Natural killer cell (primary cell): ENCODE measurements around the gene TM4SF1. TPM values are rescaled to one million over a fixed set of nuclear protein-coding genes. Genes with fewer than 3 reads are reported as not detected.

Experiments
- ATAC-seq, 3 donors: fragments of 150-1000 bp in 2 of 3; fragments of 200-7000 bp in 1 of 3; cut with Tn5 transposase; 1 replicate in 1 of 3; 2 replicates in 2 of 3; pipeline ENCODE4 v1.10.0; 2021; ENCODE audit warnings: mild to moderate bottlenecking in 2 of 3, moderate library complexity in 2 of 3
- DNase-seq, 2 donors: peaks; one replicate each; pipeline versions ENCODE4 v3.0.0 to v3.0.0-alpha.2; 2013 to 2021; ENCODE audit warnings: mixed read lengths in 1 of 2
- H3K27ac ChIP-seq: one replicate; pipeline ENCODE4 v1.5.1; 2013; ENCODE audit warnings: mild to moderate bottlenecking, low read length
- H3K27me3 ChIP-seq: one replicate; pipeline ENCODE4 v1.6.1; 2013; ENCODE audit warnings: low read length; ENCODE audit not compliant: control insufficient read depth, insufficient read depth
- H3K36me3 ChIP-seq: one replicate; pipeline ENCODE4 v1.6.1; 2013; ENCODE audit warnings: low read length; ENCODE audit not compliant: control insufficient read depth, insufficient read depth
- H3K4me1 ChIP-seq: one replicate; pipeline ENCODE4 v1.6.1; 2013; ENCODE audit warnings: low read length; ENCODE audit not compliant: control insufficient read depth, insufficient read depth
- H3K4me3 ChIP-seq: one replicate; pipeline ENCODE4 v1.5.1; 2013; ENCODE audit warnings: low read length
- H3K9me3 ChIP-seq: one replicate; pipeline ENCODE4 v1.6.1; 2013; ENCODE audit warnings: low read length; ENCODE audit not compliant: control insufficient read depth, insufficient read depth
- H3K27ac Mint-ChIP-seq, 2 donors: one replicate each; pipeline ENCODE4 v1.8.0; 2022; ENCODE audit warnings: mild to moderate bottlenecking in 2 of 2, mixed read lengths in 2 of 2, moderate library complexity in 1 of 2
- H3K27me3 Mint-ChIP-seq, 2 donors: one replicate each; pipeline ENCODE4 v1.8.0; 2022; ENCODE audit warnings: low read depth in 2 of 2, mixed read lengths in 2 of 2
- H3K36me3 Mint-ChIP-seq: one replicate; pipeline ENCODE4 v1.8.0; 2022; ENCODE audit warnings: mixed read lengths
- H3K4me1 Mint-ChIP-seq, 2 donors: one replicate each; pipeline ENCODE4 v1.8.0; 2022; ENCODE audit warnings: mixed read lengths in 2 of 2
- H3K4me3 Mint-ChIP-seq: one replicate; pipeline ENCODE4 v1.8.0; 2022; ENCODE audit warnings: mild to moderate bottlenecking, moderate library complexity, mixed read lengths
- H3K9me3 Mint-ChIP-seq, 2 donors: one replicate each; pipeline ENCODE4 v1.8.0; 2022; ENCODE audit warnings: mixed read lengths in 2 of 2
- CTCF ChIP-seq: fragments of 200-600 bp; IDR thresholded peaks from one replicate; pipeline ENCODE4 v1.8.0; 2022; ENCODE audit warnings: antibody characterized with exemption
- WGBS: methylation state at CpG from one replicate; pipeline ENCODE4 v1.1.7; 2013; ENCODE audit warnings: missing lambda C conversion rate; ENCODE audit not compliant: insufficient coverage; 5-methylcytosine and 5-hydroxymethylcytosine counted together
- intact Hi-C: fragments of 100-400 bp; cut with micrococcal nuclease; formaldehyde crosslinking; loops from one replicate; pipeline ENCODE4 v1.14.2; 2022
- total RNA-seq, 4 donors: library from RNA; stranded (reverse); fragments of 120-200 nt in 1 of 4; gene quantifications; one replicate each; pipeline versions ENCODE4 v1.2.3 to v1.2.4, GENCODE V29; 2013 to 2022

The TM4SF1 gene
- total RNA-seq, 3 donors from 2014 or later (not counting 1 experiment from before 2014, with no cell fraction given): not detected

GRCh38 chr3:149401926-149402310, 24.5 kb upstream of the TM4SF1 start:
- TF ChIP-seq CTCF: no peak
- intact Hi-C loops: no loop called here
- Histone ChIP-seq H3K36me3 (no peaks in the 10 kb centered on the region), H3K9me3 (no peaks in the 10 kb centered on the region), H3K27me3 (no peaks in the 10 kb centered on the region), H3K4me1 (no peaks in the 10 kb centered on the region), H3K4me3 (no peak overlapping the region), H3K27ac (no peak overlapping the region)
- peaks cover 7 to 9% of the 10 kb centered on the region in 2 donors for H3K27me3 Mint-ChIP-seq
- DNase-seq (no peak), ATAC-seq (no peak)
- no peaks in the 10 kb centered on the region for H3K4me1 Mint-ChIP-seq
- WGBS: 80% methylated on average over 1 of the region's 2 CpGs
- H3K27ac Mint-ChIP-seq: no peak overlapping the region
- H3K9me3 Mint-ChIP-seq: no peaks in the 10 kb centered on the region
- H3K36me3 Mint-ChIP-seq: no peaks in the 10 kb centered on the region
- no peak overlapping the region for H3K4me3 Mint-ChIP-seq

DNA sequence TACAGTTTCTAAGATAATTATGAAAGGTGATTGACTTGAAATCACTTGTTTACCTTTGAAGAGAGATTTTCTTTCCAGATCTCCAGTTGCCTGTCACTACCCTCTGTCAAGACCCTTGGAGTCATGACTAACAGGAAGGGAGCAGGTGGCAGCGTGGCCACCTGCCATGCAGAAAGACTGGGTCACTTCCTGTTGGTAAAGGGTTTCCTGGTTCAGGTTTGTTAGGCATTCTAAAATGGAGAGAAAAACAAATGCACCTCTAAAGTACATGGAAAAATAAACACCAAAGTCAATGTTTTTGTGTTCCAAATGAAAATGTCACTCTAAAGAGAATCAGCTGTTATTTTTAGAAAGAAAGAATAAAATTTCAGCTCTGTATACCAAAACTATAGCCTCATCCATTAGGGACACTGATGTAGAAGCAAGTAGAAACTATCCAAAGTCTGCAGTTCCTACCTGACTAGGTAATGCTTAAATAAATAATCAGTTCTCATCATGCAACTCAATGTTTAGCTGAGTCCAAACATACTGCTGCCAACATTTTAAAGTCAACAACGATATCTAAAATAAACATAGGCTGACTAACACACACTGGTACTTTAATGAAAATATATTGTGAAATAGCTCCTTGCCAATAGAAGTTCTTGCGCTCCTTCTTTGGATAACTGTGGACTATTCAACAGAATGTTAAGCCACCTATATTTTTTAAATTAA, 23.9 kb upstream of the TM4SF1 start:
- Histone ChIP-seq H3K27ac (no peak overlapping the region), H3K4me3 (no peak overlapping the region), H3K27me3 (no peaks in the 10 kb centered on the region), H3K9me3 (no peaks in the 10 kb centered on the region), H3K4me1 (no peaks in the 10 kb centered on the region), H3K36me3 (no peaks in the 10 kb centered on the region)
- 85% methylated on average over 3 of the region's 3 CpGs for WGBS
- H3K27ac Mint-ChIP-seq: no peak overlapping the region
- no peak overlapping the region for H3K4me3 Mint-ChIP-seq
- peaks cover 7 to 9% of the 10 kb centered on the region in 2 donors for H3K27me3 Mint-ChIP-seq
- ATAC-seq (no peak), DNase-seq (no peak)
- intact Hi-C loops: no loop called here
- TF ChIP-seq CTCF: no peak
- no peaks in the 10 kb centered on the region for H3K36me3 Mint-ChIP-seq
- no peaks in the 10 kb centered on the region for H3K4me1 Mint-ChIP-seq
- H3K9me3 Mint-ChIP-seq: no peaks in the 10 kb centered on the region

- Mint-ChIP-seq H3K27ac (no peak overlapping the region), H3K27me3 (peaks cover 7 to 9% of the 10 kb centered on the region in 2 donors), H3K4me1 (no peaks in the 10 kb centered on the region), H3K4me3 (no peak overlapping the region), H3K36me3 (no peaks in the 10 kb centered on the region), H3K9me3 (no peaks in the 10 kb centered on the region)
- Histone ChIP-seq H3K4me1 (no peaks in the 10 kb centered on the region), H3K9me3 (no peaks in the 10 kb centered on the region), H3K4me3 (no peak overlapping the region), H3K36me3 (no peaks in the 10 kb centered on the region), H3K27ac (no peak overlapping the region), H3K27me3 (no peaks in the 10 kb centered on the region)
- no peak for TF ChIP-seq CTCF
- DNase-seq (no peak), ATAC-seq (no peak)
- intact Hi-C loops: no loop called here
These were observed 23.2 kb upstream of the TM4SF1 start for GRCh38 chr3:149400645-149401044.

DNA sequence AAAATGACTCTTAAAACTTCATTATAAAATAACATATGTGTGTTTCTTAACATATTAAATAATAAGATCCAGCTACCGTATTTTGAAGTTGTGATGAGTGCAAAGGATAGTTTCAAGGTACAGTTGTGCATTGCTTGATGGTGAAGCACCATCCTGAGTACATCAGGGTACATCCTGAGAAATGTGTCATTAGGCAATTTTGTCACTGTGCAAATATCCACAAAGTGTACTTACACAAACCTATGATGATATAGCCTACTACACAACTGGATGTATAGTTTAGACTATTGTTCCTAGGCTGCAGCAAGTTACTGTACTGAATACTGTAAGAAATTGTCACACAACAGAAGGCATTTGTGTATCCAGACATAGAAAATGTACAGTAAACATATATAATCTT, 20.8 kb upstream of the TM4SF1 start:
- H3K4me1 Mint-ChIP-seq: no peaks in the 10 kb centered on the region
- no peaks in the 10 kb centered on the region for H3K9me3 Mint-ChIP-seq
- intact Hi-C loops: no loop called here
- Histone ChIP-seq H3K27me3 (no peaks in the 10 kb centered on the region), H3K4me1 (no peaks in the 10 kb centered on the region), H3K27ac (no peak overlapping the region), H3K9me3 (no peaks in the 10 kb centered on the region), H3K4me3 (no peak overlapping the region), H3K36me3 (no peaks in the 10 kb centered on the region)
- no peak for ATAC-seq
- DNase-seq: no peak
- WGBS: no CpG with 5 or more reads among the region's 1 CpG
- H3K27me3 Mint-ChIP-seq: no peaks in the 10 kb centered on the region
- no peaks in the 10 kb centered on the region for H3K36me3 Mint-ChIP-seq
- H3K4me3 Mint-ChIP-seq: no peak overlapping the region
- no peak for TF ChIP-seq CTCF
- H3K27ac Mint-ChIP-seq: no peak overlapping the region
